IPS-NIHi7 (cell line): ENCODE measurements around the gene SPINK9.
"Not testable (repeated sequence)": the region's sequence is repeated elsewhere in the genome, so short reads cannot be mapped to it uniquely, and the experiment has no call there.

Experiments
- DNase-seq: peaks from one replicate; pipeline ENCODE4 v3.0.0; 2012; ENCODE audit warnings: mixed read lengths; ENCODE audit errors: extremely low spot score

Gene SPINK9, protein sequence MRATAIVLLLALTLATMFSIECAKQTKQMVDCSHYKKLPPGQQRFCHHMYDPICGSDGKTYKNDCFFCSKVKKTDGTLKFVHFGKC

DNA sequence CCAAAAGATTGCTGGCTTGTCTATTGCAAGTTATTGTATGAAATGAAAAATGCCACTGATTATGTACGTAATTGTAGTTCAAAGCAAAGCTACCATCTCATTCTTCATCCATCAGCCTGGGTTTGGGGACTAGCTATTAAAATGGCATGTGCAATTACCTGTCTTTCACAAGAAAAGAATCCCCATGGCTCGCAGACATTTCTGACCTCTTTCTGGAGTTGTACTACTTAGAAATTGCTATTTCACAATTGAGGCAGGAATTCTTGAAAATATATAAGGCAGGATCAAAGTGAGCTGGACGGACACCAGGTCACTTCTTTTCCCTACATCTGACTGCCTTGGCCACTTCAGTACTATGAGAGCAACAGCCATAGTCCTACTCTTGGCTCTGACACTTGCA is at the start of gene SPINK9:
SPINK9 (plus strand) TSS at position 301 of the 400 bp plus-strand sequence; CDS start at position 356, 55 bp downstream.
- no peak for DNase-seq

DNA sequence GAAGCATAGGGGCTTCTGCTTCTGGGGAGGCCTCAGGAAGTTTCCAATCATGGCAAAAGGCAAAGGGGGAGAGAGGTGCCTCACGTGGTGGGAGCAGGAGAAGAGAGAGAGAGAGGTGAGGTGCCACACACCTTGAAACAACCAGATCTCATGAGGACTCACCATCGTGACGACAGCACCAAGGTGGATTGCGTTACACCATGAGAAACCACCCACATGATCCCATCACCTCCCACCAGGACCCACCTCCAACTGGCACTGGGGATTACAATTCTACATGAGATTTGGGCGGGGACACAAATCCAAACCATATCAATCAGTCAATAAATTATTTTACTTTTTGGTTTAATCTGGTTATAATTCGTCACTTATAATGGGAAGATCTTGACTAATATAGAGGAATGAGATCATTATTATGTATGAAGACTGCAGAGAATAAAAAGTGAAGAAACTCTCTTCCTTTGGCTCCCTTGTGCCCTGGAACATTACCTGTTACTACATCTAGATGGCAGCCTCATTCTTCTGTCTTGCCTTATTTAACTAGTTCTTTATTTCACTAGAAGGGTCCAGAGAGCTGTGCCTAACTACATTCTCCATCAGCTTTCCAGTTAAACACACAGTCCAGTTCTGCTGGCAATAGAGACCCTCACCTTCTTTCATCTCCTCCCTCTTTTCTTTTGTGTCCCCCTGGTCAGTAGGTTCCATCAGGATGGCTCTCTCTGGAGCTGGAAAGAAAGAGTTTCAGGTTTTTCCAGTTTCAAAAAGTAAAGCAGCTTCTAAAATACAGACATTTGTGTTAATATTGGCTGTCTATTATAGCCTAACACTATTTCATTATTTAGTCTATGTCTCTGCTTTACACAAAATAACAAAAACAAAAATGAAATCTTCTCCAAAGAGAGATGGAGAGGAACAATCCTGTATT is 44.8 kb upstream of the SPINK9 start:
- DNase-seq, result peak; percentile 42

DNA sequence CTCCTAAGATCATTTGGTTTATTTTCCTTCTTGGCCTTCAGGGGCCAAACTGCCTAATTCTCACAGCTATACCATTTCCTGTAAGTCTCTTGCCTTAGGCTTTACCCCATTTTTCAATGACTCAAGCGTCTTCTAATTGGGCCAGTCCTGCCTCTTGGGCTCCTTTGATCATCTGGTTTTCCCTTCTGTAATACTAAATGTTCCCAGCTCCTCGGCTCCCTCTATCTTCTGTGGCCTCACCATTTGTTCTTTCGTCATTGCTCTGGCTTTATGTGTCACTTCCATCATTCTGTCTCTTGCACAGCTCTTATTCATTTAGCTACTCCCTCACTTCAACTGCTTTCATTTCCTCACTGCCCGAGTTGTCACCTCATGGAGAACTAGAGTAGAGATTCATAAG is 37.6 kb upstream of the SPINK9 start:
- peak; percentile 18 for DNase-seq

DNA sequence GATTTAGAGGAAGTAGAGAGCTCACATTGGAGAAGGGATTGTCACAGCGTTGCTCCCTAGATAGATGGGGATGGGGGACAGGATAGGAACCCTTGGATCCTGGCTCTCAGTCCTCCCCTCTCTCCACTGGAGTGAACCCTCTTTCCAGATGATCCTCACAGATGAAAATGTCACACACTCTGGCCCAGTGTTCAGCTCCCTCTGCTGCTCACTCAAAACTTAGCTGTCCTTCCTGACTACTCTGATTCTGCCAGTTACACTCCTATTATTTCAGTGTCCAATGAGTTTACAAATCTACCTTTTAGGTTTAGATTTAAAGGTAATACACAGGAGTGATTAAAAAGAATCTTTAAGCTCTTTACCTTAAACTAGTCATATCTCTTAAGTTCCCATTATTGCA is 28.9 kb upstream of the SPINK9 start:
- DNase-seq, result no peak

DNA sequence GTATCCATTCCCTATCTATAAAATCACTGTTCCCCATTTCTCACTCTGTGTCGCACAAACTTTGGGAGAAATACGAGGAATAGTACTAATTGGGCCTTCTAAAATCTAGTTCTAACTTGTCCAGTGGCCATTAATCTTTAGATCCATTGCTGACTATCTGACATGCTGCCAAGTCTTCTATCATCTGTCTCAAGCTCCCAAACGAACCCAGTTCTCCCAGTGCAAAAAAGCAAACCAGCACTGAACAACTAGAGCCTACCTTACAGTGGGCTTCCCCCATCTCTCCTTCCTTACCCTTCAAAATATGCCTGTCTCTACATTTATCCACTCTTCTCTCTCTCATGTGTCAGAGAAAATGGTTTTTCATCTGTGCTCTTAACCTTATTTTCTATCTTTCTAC is 26.3 kb upstream of the SPINK9 start:
- DNase-seq, result no peak

DNA sequence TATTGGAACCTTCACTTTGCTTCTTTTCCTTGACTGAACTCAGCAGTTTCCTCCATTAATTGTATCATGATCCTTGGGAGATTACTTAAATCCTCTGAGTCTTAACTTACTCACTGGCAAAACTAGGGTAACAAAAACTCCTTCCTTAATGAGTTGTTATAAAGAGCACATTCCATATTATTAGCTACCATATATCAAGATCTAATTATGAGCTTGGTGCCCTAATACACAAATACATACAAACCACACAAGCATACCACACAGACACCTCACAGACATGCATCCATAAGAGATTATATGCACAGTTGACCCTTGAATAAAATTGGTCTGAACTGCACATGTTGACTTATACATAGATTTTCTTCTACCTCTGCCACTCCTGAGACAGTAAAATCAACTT is 25.6 kb upstream of the SPINK9 start:
- no peak for DNase-seq

DNA sequence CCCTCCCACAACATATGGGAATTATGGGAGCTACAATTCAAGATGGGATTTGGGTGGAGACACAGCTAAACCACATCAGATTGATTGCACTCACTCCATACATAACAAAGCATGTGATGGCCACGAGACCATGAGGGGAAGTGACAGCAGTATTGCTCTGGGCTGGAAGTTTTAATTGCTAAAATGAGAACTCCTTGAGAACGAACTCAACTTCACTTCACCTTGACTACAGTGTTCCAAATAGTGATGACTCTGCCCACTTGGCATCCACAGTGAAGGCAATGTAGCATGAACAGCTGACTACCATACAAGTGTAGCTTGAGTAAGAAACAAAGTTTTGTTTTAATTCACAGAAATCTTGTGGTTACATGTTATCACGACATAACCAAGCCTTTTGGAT is 23.9 kb upstream of the SPINK9 start:
- DNase-seq, result no peak

DNA sequence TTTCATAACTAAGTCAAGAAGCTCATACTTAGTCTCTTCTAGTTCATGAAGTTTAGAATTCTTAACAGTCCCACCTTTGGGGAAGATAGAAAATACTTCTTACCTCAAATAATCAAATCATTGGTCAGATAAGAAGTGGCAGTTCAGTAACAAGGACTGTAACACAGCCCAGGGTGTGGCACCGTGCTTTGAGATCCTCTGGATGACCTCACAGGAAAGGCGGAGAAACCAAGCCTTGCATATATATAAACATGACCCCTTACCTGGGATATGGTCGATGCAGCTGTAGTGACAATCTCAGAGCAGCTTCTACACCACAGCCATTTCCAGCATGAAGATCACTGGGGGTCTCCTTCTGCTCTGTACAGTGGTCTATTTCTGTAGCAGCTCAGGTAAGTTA is 23.2 kb upstream of the SPINK9 start, which contains the start of gene SPINK7:
SPINK7 (plus strand) TSS at position 271 of the 400 bp plus-strand sequence; CDS start at position 332, 61 bp downstream.
- no peak for DNase-seq

DNA sequence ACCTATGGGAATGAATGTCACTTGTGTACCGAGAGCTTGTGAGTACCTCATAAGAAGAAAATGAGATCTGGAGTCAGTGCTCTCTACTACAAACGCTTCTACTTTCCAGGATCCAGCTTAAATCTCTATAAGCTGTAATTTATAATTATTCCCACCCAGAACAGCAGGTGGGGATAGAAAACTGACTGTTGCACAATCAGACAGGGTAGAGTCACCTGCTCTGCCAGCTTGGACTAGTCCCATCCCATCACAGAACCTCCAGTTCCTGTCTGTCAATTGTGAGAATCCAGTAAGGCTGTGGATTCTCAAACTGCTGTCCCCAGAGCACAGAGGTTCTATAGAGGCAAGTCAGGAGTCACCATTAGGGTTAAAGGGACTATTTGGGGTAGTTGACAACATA is 21.2 kb upstream of the SPINK9 start:
- no peak for DNase-seq

DNA sequence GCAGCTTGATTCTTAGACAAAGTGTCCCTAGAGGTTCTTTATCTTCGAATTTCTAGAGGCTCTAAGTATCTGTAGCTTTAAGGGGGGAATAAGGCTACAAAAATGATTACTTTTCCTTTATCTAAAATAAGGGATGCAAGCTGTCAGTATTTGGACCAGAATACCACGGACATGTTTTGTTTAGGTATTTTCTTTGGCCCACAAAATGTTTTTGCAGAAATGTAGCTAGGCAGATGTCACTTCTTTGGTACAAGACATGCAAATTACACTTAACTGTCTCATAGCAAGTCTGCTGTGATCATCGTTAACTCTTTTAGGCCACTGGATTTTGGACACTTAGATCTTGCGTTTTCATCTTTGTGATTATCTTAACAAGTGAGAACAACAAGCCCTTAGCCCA is 20.6 kb upstream of the SPINK9 start:
- no peak for DNase-seq

DNA sequence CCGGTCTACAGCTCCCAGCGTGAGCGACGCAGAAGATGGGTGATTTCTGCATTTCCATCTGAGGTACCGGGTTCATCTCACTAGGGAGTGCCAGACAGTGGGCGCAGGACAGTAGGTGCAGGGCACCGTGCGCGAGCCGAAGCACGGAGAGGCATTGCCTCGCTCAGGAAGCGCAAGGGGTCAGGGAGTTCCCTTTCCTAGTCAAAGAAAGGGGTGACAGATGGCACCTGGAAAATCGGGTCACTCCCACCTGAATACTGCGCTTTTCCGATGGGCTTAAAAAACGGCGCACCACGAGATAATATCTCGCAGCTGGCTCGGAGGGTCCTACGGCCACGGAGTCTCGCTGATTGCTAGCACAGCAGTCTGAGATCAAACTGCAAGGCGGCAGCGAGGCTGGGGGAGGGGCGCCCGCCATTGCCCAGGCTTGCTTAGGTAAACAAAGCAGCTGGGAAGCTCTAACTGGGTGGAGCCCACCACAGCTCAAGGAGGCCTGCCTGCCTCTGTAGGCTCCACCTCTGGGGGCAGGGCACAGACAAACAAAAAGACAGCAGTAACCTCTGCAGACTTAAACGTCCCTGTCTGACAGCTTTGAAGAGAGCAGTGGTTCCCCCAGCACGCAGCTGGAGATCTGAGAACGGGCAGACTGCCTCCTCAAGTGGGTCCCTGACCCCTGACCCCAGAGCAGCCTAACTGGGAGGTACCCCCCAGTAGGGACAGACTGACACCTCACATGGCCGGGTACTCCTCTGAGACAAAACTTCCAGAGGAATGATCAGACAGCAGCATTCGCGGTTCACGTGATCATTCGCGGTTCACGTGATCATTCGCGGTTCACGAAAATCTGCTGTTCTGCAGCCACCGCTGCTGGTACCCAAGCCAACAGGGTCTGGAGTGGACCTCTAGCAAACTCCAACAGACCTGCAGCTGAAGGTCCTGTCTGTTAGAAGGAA is 15.1 kb upstream of the SPINK9 start:
- DNase-seq, result not testable (repeated sequence)

DNA sequence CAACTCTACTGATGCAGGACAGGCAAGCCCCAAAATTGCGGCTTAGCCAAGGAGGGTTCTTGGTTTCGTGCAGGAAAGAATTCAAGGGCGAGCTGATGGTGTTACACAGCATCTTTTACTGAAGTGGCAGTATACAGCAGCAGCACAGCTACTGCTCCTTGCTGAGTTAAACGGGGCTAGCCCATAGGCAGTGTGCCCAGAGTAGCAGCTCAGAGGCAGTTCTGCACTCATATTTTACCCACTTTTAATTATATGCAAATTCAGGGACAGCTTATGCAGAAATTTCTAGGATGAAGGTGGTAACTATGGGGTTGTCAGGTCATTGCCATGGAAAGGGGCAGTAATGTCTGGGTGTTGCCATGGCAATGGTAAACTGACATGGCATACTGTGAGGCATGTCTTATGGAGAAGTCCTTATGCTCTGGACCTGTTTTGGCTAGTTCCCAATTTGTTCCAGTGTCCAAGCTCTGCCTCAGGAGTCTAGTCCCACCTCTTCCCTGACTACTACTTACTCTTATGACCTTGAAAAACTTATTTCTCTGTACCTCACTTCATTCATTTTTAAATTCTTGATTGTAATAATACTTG is 2.0 kb upstream of the SPINK9 start:
- DNase-seq, result no peak

DNA sequence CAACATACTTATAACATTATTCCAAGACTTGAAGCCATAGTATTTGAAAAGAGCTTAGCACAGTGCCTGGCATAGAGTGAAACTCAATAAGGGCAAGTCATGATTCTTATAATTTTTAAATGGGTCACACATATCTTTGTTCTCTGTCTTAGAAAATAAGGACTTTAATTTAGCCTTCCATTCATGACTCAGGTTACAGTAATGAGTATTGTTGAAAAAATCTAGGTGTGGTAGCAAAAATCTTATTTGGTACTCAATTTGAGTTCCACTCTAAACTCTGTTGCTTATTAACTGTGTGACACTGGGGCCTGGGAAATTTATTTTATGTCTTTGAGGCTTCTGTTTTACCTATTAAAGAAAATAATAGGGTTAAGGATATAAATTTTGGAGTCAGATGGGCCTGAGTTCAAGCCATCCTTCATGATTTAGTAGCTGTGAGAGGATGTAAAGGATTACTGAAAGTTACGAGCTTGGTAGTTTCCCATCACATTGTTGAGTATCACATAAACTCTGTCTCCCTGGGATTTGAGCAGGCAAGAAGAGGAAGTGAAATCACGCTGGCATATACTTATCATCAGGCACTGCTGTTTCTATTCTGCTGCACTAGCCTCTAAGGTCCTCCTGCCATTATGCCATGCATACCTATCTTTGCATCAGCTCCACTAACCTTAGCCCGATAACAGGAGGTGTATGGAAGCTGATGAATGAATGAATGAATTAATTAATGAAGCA is 1.5 kb downstream of the SPINK9 start:
- no peak for DNase-seq

DNA sequence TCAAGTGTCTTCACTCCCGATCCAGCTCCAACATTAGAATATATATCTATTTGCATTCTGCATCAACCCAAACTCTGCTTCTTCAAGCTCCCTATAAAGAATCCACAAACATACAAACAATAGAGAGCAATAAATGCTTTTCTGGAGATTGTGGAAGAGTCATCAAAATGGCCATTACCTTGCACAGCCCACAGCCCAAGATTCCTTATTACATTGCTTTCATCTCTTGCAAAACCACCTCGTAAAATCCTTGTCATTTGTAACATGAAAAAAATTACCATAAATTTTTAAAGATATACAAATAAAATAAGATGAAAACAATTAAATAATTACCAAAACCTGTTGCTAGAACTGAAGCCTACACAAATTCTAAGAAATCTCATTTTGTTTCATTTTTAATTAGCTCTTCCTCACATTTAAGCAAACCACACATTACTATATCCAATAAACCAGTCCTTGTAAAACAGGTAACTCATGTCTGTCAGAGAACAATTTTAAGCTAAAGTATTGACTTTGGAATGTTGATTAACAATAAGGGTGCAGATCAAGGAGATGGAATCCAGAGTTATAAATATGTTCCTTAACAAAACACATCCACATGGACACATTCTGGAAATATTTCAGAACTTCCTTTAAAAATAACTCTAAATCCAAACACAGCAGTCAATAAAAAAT is 7.1 kb downstream of the SPINK9 start:
- no peak for DNase-seq

DNA sequence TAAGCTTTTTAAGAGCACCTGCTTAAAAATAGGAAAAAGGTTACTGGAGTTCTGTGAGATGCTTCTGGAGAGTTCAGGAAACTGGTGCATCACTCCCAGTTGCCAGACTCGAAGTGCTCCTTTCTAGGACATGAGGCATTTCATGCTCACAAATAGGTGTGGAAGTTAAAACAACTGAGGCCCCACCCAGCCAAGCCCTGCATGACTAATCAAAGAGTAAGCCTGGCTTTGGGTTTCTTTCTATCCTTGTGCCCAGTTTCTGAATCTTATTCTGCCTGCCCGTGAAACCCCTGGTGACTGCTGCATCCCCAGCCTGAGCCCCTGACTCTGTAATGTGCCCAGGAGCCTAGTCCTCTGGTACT is 7.7 kb downstream of the SPINK9 start:
- DNase-seq, result peak; percentile 10

DNA sequence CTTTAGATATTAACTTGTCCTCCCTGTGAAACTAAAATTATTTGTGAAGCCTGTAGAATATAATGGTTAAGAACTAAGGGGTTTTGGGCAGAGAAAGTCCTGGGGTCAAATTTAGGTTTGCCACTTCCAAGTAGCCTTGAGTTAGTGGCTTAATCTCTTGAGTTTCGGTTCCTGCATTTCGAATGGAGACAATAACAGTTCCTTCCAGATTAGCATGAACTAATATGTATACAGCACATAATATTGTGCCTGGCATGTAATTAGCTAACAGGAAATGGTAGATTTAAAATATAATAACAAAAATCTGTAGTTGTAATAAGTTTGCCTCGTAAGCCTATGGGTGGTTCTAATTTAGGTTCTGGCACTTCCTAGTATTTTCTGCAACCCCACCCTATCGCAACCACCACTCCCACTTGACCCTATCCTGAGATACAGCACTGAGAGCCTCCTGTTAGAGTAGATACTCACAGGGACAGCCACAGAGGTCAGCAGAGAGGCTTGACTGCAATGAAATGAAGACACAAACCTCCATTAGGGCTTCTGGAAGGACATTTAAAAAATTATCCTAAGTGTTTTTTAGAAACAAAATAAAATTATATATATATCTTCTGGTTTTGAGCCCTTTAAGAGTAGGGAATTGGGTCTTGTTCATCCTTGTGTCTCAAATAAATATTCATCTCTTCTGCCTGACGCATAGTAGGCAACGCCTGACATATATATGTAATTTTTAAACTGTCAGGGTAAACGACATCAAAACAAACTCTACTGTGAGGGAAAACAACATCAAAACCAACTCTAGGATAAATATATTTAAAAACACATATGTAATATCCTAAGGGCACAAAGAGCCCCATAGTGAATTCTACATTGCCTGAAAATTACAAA is 8.5 kb downstream of the SPINK9 start:
- DNase-seq, result no peak

DNA sequence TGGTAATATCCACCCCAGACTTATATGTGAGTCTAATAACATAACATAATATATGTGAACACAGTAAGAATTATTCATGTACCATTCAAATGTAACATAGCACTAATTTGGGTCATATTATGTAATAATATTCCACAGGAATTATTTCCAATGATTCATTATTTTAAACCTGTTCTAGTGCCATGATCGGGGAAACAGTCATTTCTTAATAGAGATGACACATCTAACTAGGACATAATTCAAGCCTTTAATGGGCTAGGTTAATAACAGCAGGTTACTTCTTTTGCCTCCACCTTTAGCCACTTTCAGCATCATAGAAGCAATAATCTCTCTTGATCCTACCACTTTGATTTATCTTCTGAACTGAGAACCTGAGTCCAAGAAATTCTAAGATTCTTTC is 12.3 kb downstream of the SPINK9 start:
- DNase-seq, result no peak

DNA sequence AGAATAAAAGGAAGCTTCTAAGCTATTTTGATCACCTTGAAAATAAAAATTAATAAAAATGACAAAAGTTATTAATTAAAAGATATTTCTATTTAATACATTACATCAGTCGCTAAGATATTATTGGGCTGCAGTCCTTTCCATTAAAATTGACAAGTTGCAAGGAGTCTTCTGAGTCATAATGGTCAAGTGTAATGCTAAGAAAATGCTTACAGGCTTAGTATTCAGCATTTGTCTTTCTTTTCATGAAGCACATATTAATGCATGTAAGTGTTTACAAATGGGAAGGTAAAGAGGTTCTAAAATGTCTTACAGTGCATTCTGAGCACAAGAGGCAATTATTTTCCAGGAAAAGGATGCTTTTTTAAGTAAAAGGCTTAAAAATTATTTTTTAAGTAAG is 17.3 kb downstream of the SPINK9 start:
- no peak for DNase-seq

DNA sequence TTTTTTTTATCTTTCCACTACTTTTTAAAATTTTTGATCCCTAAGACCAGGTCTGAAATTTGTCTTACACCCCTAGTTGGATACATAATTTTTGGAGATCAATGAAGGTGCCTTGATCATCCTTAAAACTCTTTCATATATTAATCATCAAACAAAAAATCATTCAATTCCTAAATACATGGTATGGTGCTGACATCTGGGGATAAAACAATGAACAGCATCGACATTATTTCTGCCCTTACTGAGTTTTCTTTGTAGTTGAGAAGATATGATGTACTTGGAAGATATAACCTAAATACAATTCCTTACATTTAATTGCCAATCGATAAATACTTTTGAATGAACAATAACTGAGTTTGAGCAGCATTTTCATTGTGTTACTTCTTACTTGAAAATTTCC is 18.3 kb downstream of the SPINK9 start:
- DNase-seq, result no peak

DNA sequence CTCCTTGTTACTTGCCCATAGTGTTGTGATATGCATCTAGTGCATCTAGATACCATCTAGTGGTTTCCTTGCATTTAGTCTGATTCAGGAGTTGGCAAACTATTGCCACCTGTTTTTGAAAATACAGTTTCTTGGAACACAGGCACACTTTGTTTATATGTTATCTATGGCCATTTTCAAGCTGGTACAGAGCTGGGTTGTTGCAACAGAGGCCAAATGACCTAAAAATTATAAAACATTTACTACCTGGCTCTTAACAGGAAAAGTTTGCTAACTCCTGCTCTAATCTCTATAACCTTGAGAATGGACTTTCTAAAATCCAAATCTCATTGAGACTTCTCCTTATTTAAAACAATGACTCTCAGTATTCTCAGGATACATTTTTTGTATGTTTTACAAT is 29.0 kb downstream of the SPINK9 start:
- DNase-seq, result no peak
